Mammary epithelial cell (primary cell): ENCODE results near the gene DDRGK1.

Experiments used
- EZH2 ChIP-seq: IDR thresholded peaks from 2 replicates; pipeline ENCODE4 v1.6.1; 2012; ENCODE audit warnings: low read length, inconsistent platforms, borderline replicate concordance
- TF ChIP-seq, protein P1 (sequence below), 2 donors: IDR thresholded peaks in 1 of 2; conservative IDR thresholded peaks in 1 of 2; 2 replicates each; pipeline ENCODE4 v1.5.1; 2011 to 2012; ENCODE audit warnings: inconsistent platforms in 2 of 2, low read length in 2 of 2, mild to moderate bottlenecking in 2 of 2, control low read depth in 1 of 2, low read depth in 1 of 2; ENCODE audit not compliant: insufficient read depth in 1 of 2; ENCODE audit errors: extremely low read depth in 1 of 2

DNA sequence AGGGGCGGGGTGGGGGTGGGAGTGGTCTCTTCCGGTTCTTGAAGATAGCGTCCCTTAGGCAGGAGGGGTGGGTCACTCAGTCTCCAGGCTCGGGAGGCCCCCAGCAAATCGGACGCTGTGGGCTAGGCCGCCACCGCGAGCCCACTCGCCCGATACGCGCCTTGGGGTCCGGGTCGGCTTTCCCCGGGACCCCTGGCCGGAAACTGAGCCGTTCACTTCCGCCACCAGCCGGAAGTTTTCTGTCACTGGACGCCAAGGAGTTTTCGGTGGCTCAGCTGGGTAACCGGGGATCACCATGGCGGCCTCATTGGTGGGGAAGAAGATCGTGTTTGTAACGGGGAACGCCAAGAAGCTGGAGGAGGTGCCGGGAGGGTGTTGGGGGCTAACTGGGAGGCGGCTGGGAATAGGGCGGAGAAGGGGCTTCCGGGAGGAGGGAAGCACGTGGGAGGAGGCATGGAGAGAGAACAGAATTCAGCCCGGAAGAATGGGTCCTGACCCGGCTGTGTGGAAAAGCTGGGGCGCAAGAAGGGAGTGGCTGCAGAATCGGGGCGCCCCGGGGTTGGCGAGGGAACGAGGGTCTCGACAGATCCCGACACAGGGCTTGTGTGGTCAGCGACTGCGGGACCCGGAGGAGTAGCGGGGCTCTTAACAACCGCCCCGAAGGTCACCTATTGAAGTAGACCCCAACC is 4.9 kb upstream of the DDRGK1 start, which contains the start of gene ITPA:
- TF ChIP-seq, protein P1, sequence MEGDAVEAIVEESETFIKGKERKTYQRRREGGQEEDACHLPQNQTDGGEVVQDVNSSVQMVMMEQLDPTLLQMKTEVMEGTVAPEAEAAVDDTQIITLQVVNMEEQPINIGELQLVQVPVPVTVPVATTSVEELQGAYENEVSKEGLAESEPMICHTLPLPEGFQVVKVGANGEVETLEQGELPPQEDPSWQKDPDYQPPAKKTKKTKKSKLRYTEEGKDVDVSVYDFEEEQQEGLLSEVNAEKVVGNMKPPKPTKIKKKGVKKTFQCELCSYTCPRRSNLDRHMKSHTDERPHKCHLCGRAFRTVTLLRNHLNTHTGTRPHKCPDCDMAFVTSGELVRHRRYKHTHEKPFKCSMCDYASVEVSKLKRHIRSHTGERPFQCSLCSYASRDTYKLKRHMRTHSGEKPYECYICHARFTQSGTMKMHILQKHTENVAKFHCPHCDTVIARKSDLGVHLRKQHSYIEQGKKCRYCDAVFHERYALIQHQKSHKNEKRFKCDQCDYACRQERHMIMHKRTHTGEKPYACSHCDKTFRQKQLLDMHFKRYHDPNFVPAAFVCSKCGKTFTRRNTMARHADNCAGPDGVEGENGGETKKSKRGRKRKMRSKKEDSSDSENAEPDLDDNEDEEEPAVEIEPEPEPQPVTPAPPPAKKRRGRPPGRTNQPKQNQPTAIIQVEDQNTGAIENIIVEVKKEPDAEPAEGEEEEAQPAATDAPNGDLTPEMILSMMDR (conservative IDR thresholded peaks at IDR 0.05 in 1 of 2, IDR thresholded peaks at IDR 0.05 in 1 of 2; ENCODE audit: extremely low read depth in 1 of 2, insufficient read depth in 1 of 2, low read depth in 1 of 2, low read length in 2 of 2), result no peak
- TF ChIP-seq EZH2, result no peak
